HepG2 (cell line): Measurements from ENCODE around the gene TOX4. TPM values are rescaled to one million over a fixed set of nuclear protein-coding genes. Genes with fewer than 3 reads are reported as not detected.

ENCODE experiments used
- ATF7 ChIP-seq, 2 experiments: fragments of 450-650 bp in 1 of 2; sonication (generic) in 1 of 2; formaldehyde crosslinking in 1 of 2; IDR thresholded peaks; 2 replicates each; pipeline versions ENCODE4 v1.4.0 to v1.6.1; 2016 to 2020; ENCODE audit warnings: antibody characterized with exemption in 1 of 2, mild to moderate bottlenecking in 1 of 2, missing genetic modification reagents in 1 of 2
- FOSL2 ChIP-seq: sonication (generic); formaldehyde crosslinking; IDR thresholded peaks from 2 replicates; pipeline ENCODE4 v1.4.0; 2020; ENCODE audit warnings: missing genetic modification reagents
- FOXA1 ChIP-seq, 2 experiments: fragments of 450-650 bp in 1 of 2; sonication (generic) in 1 of 2; formaldehyde crosslinking in 1 of 2; IDR thresholded peaks; 2 replicates each; pipeline versions ENCODE4 v1.4.0 to v1.6.1; 2016 to 2020; ENCODE audit warnings: missing genetic modification reagents in 1 of 2
- HNRNPUL1 ChIP-seq: fragments of 200-400 bp; formaldehyde crosslinking; IDR thresholded peaks from 2 replicates; pipeline ENCODE4 v1.6.1; 2017; ENCODE audit warnings: low read depth, mild to moderate bottlenecking, low read length, moderate library complexity
- KMT2A ChIP-seq: sonication (generic); formaldehyde crosslinking; IDR thresholded peaks from 2 replicates; pipeline ENCODE4 v1.4.0; 2020; ENCODE audit warnings: missing genetic modification reagents
- NKX3-1 ChIP-seq: sonication (generic); formaldehyde crosslinking; IDR thresholded peaks from 2 replicates; pipeline ENCODE4 v1.5.0; 2020; ENCODE audit warnings: missing genetic modification reagents
- POGK ChIP-seq: sonication (generic); formaldehyde crosslinking; conservative IDR thresholded peaks from 2 replicates; pipeline ENCODE4 v1.8.0; 2022; ENCODE audit warnings: mild to moderate bottlenecking, moderate library complexity, missing genetic modification reagents
- USF2 ChIP-seq, 2 experiments: sonication (generic) in 1 of 2; formaldehyde crosslinking in 1 of 2; IDR thresholded peaks; 2 replicates each; pipeline versions ENCODE4 v1.5.1 to v1.6.1; 2011 to 2020; ENCODE audit warnings: borderline replicate concordance in 1 of 2, low read depth in 1 of 2, low read length in 1 of 2, mild to moderate bottlenecking in 1 of 2, missing genetic modification reagents in 1 of 2, moderate library complexity in 1 of 2
- ZBTB1 ChIP-seq: sonication (generic); formaldehyde crosslinking; IDR thresholded peaks from 2 replicates; pipeline ENCODE4 v1.4.0; 2020; ENCODE audit warnings: missing genetic modification reagents, borderline replicate concordance
- ZBTB8A ChIP-seq: sonication (generic); formaldehyde crosslinking; IDR thresholded peaks from 2 replicates; pipeline ENCODE4 v1.4.0; 2020; ENCODE audit warnings: mild to moderate bottlenecking, low read depth, missing genetic modification reagents, borderline replicate concordance
- ZEB1 ChIP-seq: IDR thresholded peaks from 2 replicates; pipeline ENCODE4 v1.6.1; 2012; ENCODE audit warnings: mild to moderate bottlenecking, low read depth, inconsistent platforms; ENCODE audit not compliant: insufficient replicate concordance
- ZFP36 ChIP-seq: fragments of 150-350 bp; IDR thresholded peaks from 2 replicates; pipeline ENCODE4 v1.6.1; 2018; ENCODE audit warnings: borderline replicate concordance, low read length, low read depth; ENCODE audit not compliant: partially characterized antibody
- ZNF143 ChIP-seq: sonication (generic); formaldehyde crosslinking; IDR thresholded peaks from 2 replicates; pipeline ENCODE4 v1.4.0; 2020; ENCODE audit warnings: missing genetic modification reagents
- ZNF430 ChIP-seq: sonication (generic); formaldehyde crosslinking; IDR thresholded peaks from 2 replicates; pipeline ENCODE4 v1.9.0; 2021; ENCODE audit warnings: mild to moderate bottlenecking, missing genetic modification reagents
- ZNF510 ChIP-seq: sonication (generic); formaldehyde crosslinking; IDR thresholded peaks from 2 replicates; pipeline ENCODE4 v1.4.0; 2020; ENCODE audit warnings: low read depth, mild to moderate bottlenecking, missing genetic modification reagents
- ZNF646 ChIP-seq: sonication (generic); formaldehyde crosslinking; IDR thresholded peaks from 2 replicates; pipeline ENCODE4 v1.9.0; 2021; ENCODE audit warnings: mild to moderate bottlenecking, missing genetic modification reagents
- ZNF724P ChIP-seq: sonication (generic); formaldehyde crosslinking; IDR thresholded peaks from 2 replicates; pipeline ENCODE4 v1.8.0; 2022; ENCODE audit warnings: missing genetic modification reagents, borderline replicate concordance
- polyA plus RNA-seq, 8 experiments: library from polyadenylated mRNA; depleted of rRNA in 3 of 8; stranded (reverse) in 7 of 8; unstranded in 1 of 8; fragments of >200 nt; fragmentation: Illumina TruSeq in 4 of 8; extraction: Trizol in 4 of 8; gene quantifications; 2 replicates each; pipeline versions ENCODE4 v1.2.1 to v1.2.3, GENCODE V29; 2011 to 2016; ENCODE audit warnings: low read depth in 4 of 8, missing spikeins in 1 of 8, mixed read lengths in 1 of 8; ENCODE audit not compliant: insufficient read depth in 1 of 8
- total RNA-seq, 5 experiments: library from RNA; depleted of rRNA; stranded (reverse); fragments of >200 nt; fragmentation: Illumina TruSeq; extraction: Trizol; gene quantifications; 2 replicates each; pipeline ENCODE4 v1.2.3, GENCODE V29; 2016; ENCODE audit warnings: low read depth in 1 of 5

TOX4 gene
- total and polyA plus RNA-seq, 2 of the 13 experiments (the other 11 are each of a cell fraction or from before 2014, with no cell fraction given) = 71.8 to 163 TPM

GRCh38 chr14:21476925-21477681 is at the start of gene TOX4, which contains the start of gene RAB2B (continued):
- TF ChIP-seq HNRNPUL1 (no peak), ZEB1 (peak; percentile 69), ZNF646 (CRISPR knock-in tag) (0 out of 2 replicates have a peak, but pooled peaks have one; percentile 46), NKX3-1 (CRISPR knock-in tag) (peak; percentile 76; the same call in 1 of the 2 replicates), ZBTB1 (CRISPR knock-in tag) (no peak), ZNF430 (CRISPR knock-in tag) (peak; percentile 0; the same call in 1 of the 2 replicates), KMT2A (CRISPR knock-in tag) (peak; percentile 97), POGK (peak; percentile 66), FOXA1 (IDR thresholded peaks at IDR 0.05) (no peak), FOXA1 (CRISPR knock-in tag; IDR thresholded peaks at IDR 0.05) (peak; percentile 68), ZFP36 (no peak), ZNF510 (CRISPR knock-in tag) (peak; percentile 61; the same call in 1 of the 2 replicates), ZNF143 (CRISPR knock-in tag) (peak; percentile 50; the same call in 1 of the 2 replicates), ATF7 (IDR thresholded peaks at IDR 0.05) (peak; percentile 37; the same call in 1 of the 2 replicates), ATF7 (CRISPR knock-in tag; IDR thresholded peaks at IDR 0.05) (peak; percentile 86), USF2 (IDR thresholded peaks at IDR 0.05; ENCODE audit: low read depth, low read length) (no peak), USF2 (CRISPR knock-in tag; IDR thresholded peaks at IDR 0.05; ENCODE audit: borderline replicate concordance) (no peak; the same call in 1 of the 2 replicates), ZBTB8A (CRISPR knock-in tag) (peak; percentile 70; the same call in 1 of the 2 replicates), ZNF724P (no peak), FOSL2 (peak; percentile 82)
